Esophagus muscularis mucosa (tissue), 4 donors: ENCODE data around the gene ADAMTS17.

Experiments used
- CTCF ChIP-seq, 3 experiments: fragments of 200-600 bp in 2 of 3; fragments of 450-650 bp in 1 of 3; sonication (generic) in 2 of 3; IDR thresholded peaks; one replicate each; pipeline ENCODE4 v1.5.1; 2017 to 2019; ENCODE audit warnings: antibody characterized with exemption in 3 of 3, mild to moderate bottlenecking in 2 of 3, moderate library complexity in 1 of 3
- EP300 ChIP-seq: sonication (generic); formaldehyde crosslinking; IDR thresholded peaks from one replicate; pipeline ENCODE4 v1.6.1; 2017; ENCODE audit warnings: antibody characterized with exemption
- POLR2AphosphoS5 ChIP-seq, 2 donors: sonication (generic); formaldehyde crosslinking; IDR thresholded peaks; one replicate each; pipeline ENCODE4 v1.6.1; 2017; ENCODE audit warnings: antibody characterized with exemption in 2 of 2

- TF ChIP-seq CTCF (IDR thresholded peaks at IDR 0.05) = no peak
- TF ChIP-seq POLR2AphosphoS5 (IDR thresholded peaks at IDR 0.05) = no peak
- TF ChIP-seq EP300 = no peak
These were observed 11.6 kb downstream of the ADAMTS17 start for GRCh38 chr15:100330221-100330620.
